ENCODE results near the gene WDR59.
"Not testable (repeated sequence)": the region's sequence is repeated elsewhere in the genome, so short reads cannot be mapped to it uniquely, and the experiment has no call there.

WDR59 gene

DNA sequence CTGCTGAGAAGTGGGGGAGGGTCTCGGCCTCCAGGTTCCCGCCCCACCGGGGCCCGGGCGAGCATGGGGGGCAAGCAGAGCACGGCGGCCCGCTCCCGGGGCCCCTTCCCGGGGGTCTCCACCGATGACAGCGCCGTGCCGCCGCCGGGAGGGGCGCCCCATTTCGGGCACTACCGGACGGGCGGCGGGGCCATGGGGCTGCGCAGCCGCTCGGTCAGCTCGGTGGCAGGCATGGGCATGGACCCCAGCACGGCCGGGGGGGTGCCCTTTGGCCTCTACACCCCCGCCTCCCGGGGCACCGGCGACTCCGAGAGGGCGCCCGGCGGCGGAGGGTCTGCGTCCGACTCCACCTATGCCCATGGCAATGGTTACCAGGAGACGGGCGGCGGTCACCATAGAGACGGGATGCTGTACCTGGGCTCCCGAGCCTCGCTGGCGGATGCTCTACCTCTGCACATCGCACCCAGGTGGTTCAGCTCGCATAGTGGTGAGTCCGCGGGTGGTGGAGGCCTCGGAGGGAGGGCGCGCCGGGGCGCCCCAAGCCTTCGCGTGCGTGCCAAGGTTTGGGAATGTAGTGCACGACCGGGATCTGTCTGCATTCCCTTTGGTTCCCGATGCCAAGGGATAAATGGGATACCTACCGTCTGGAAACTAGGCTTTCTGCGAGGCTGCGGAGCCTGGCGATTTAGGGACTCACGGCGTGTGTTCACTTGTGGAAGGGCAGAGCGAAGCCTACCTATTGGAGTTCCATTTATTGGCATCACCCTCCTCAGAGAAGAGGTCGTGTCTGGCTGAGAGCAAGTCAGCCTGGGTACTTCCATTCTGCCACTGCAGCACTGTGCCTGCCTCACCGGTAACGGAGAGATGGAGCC, 14.9 kb upstream of the WDR59 start:
- peak overlapping the region; percentile 66 for H3K4me3 ChIP-seq (ENCODE audit: insufficient read depth, low read depth, low read length)
- H3K9me3 ChIP-seq (ENCODE audit: control insufficient read depth, low read length), result no peaks in the 10 kb centered on the region
- peaks cover 4% of the 10 kb centered on the region for H3K4me1 ChIP-seq (ENCODE audit: control insufficient read depth, insufficient read depth, low read length)
- H3K27ac ChIP-seq (ENCODE audit: insufficient read depth, low read depth, low read length, poor library complexity, severe bottlenecking), result no peak overlapping the region
- no peaks in the 10 kb centered on the region for H3K36me3 ChIP-seq (ENCODE audit: control insufficient read depth, insufficient read depth, low read length)
- H3K27me3 ChIP-seq (ENCODE audit: control insufficient read depth, insufficient read depth, low read length, poor library complexity, severe bottlenecking), result no peaks in the 10 kb centered on the region
- whole genome bisulfite sequencing, 2 experiments, result 1% methylated on average over 71 of the region's 71 CpGs

GRCh38 chr16:74999219-74999608, 14.3 kb upstream of the WDR59 start:
- no peaks in the 10 kb centered on the region for H3K9me3 ChIP-seq (ENCODE audit: control insufficient read depth, low read length)
- no peak overlapping the region for H3K27ac ChIP-seq (ENCODE audit: insufficient read depth, low read depth, low read length, poor library complexity, severe bottlenecking)
- 0% methylated on average over 43 to 44 of the region's 44 CpGs for WGBS, 2 experiments
- no peaks in the 10 kb centered on the region for H3K36me3 ChIP-seq (ENCODE audit: control insufficient read depth, insufficient read depth, low read length)
- peak overlapping the region; percentile 66 for H3K4me3 ChIP-seq (ENCODE audit: insufficient read depth, low read depth, low read length)
- H3K27me3 ChIP-seq (ENCODE audit: control insufficient read depth, insufficient read depth, low read length, poor library complexity, severe bottlenecking), result no peaks in the 10 kb centered on the region
- peaks cover 4% of the 10 kb centered on the region for H3K4me1 ChIP-seq (ENCODE audit: control insufficient read depth, insufficient read depth, low read length)

DNA sequence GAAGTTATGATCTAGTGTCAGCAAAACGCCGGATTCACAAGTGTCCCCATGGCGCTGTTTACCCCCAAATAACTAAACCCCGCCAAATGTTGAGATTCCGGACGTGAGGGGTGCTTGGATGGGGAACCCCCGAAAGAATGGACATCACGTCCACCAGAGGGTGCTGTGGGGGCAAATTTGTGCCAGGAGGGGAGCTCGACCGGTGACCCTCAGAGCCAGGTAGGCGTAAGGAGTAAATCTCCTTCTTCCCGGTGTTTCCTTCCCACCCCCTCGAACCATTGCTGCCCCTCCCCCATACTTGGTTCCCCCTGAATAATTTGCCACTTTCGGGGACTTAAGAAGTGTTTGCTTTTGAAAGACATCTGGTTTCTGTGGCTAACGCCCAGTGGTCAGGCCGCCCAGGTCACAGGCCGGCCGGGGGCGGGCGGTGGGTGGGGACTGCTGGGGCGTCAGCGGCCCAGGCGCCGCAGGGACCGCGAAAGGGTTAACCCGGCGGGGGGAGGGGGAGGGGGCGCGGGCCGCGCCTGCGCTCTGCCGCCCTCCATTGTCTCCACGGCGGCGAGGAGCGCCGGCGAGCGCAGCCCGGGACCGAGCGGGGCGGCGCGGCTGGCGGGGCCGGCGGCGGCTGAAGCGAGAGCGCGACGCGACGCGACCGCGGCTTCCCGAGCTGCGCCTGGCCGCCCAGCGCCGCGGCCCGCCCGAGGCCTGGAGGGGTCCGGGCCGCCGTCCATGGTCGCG, 13.7 kb upstream of the WDR59 start, which contains the start of gene ZNRF1:
ZNRF1 (plus strand) TSS at position 544 of the 738 bp plus-strand sequence. CDS start 648 bp downstream, outside the sequence.
- peaks cover 4% of the 10 kb centered on the region for H3K4me1 ChIP-seq (ENCODE audit: control insufficient read depth, insufficient read depth, low read length)
- 3% methylated on average over 73 of the region's 73 CpGs for WGBS, 2 experiments
- H3K27ac ChIP-seq (ENCODE audit: insufficient read depth, low read depth, low read length, poor library complexity, severe bottlenecking), result peak within 1 kb of the TSS; percentile 29
- peak within 1 kb of the TSS; percentile 66 for H3K4me3 ChIP-seq (ENCODE audit: insufficient read depth, low read depth, low read length)
- H3K27me3 ChIP-seq (ENCODE audit: control insufficient read depth, insufficient read depth, low read length, poor library complexity, severe bottlenecking), result no peaks in the 10 kb centered on the region
- no peaks in the 10 kb centered on the region for H3K9me3 ChIP-seq (ENCODE audit: control insufficient read depth, low read length)
- no peaks in the 10 kb centered on the region for H3K36me3 ChIP-seq (ENCODE audit: control insufficient read depth, insufficient read depth, low read length)

DNA sequence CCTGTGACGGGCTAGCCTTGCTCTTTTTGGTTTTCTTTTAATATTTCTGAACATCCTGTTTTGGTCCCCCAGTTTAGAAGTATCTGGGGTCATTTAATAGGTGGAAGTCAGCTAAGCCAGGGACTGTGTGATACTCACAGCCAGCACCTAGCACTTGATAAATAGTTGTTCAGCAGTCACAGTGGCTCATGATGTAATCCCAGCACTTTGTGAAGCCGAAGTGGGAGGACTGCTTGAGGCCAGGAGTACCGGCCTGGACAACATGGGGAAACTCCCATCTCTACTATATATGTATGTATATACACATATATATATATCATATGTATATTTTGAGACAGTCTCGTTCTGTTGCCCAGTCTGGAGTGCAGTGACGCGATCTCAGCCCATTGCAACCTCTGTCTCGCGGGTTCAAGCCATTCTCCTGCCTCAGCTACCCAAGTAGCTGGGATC, 12.1 kb upstream of the WDR59 start:
- Histone ChIP-seq H3K4me1 (ENCODE audit: control insufficient read depth, insufficient read depth, low read length) (peaks cover 5% of the 10 kb centered on the region), H3K27ac (ENCODE audit: insufficient read depth, low read depth, low read length, poor library complexity, severe bottlenecking) (no peak overlapping the region), H3K27me3 (ENCODE audit: control insufficient read depth, insufficient read depth, low read length, poor library complexity, severe bottlenecking) (no peaks in the 10 kb centered on the region), H3K9me3 (ENCODE audit: control insufficient read depth, low read length) (no peaks in the 10 kb centered on the region), H3K4me3 (ENCODE audit: insufficient read depth, low read depth, low read length) (no peak overlapping the region), H3K36me3 (ENCODE audit: control insufficient read depth, insufficient read depth, low read length) (no peaks in the 10 kb centered on the region)
- WGBS, 2 experiments, result 91 to 94% methylated on average over 7 to 8 of the region's 8 CpGs

DNA sequence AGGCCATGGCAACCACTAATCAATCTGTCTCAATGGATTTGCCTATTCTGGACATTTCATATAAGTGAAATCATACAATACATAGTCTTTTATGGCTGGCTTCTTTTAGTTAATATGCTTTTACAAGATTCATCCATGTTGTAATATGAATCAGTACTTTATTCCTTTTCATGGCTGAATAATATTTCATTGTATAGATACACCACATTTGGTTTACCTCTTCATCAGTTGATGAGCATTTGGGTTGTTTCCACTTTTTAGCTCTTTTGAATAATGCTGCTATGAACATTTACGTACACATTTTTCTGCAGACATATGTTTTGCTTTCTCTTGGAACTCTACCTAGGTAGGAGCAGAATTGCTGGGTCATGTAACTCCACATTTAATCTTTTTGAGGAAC, 11.1 kb upstream of the WDR59 start:
- H3K27me3 ChIP-seq (ENCODE audit: control insufficient read depth, insufficient read depth, low read length, poor library complexity, severe bottlenecking), result no peaks in the 10 kb centered on the region
- no peak overlapping the region for H3K4me3 ChIP-seq (ENCODE audit: insufficient read depth, low read depth, low read length)
- peaks cover 7% of the 10 kb centered on the region for H3K4me1 ChIP-seq (ENCODE audit: control insufficient read depth, insufficient read depth, low read length)
- WGBS, 2 experiments, result 93 to 100% methylated on average over 1 of the region's 1 CpG
- no peaks in the 10 kb centered on the region for H3K9me3 ChIP-seq (ENCODE audit: control insufficient read depth, low read length)
- H3K36me3 ChIP-seq (ENCODE audit: control insufficient read depth, insufficient read depth, low read length), result no peaks in the 10 kb centered on the region
- no peak overlapping the region for H3K27ac ChIP-seq (ENCODE audit: insufficient read depth, low read depth, low read length, poor library complexity, severe bottlenecking)

- no peak overlapping the region for H3K27ac ChIP-seq (ENCODE audit: insufficient read depth, low read depth, low read length, poor library complexity, severe bottlenecking)
- no peaks in the 10 kb centered on the region for H3K9me3 ChIP-seq (ENCODE audit: control insufficient read depth, low read length)
- peaks cover 7% of the 10 kb centered on the region for H3K4me1 ChIP-seq (ENCODE audit: control insufficient read depth, insufficient read depth, low read length)
- H3K36me3 ChIP-seq (ENCODE audit: control insufficient read depth, insufficient read depth, low read length), result no peaks in the 10 kb centered on the region
- WGBS, 2 experiments, result 77 to 80% methylated on average over 13 of the region's 13 CpGs
- H3K27me3 ChIP-seq (ENCODE audit: control insufficient read depth, insufficient read depth, low read length, poor library complexity, severe bottlenecking), result no peaks in the 10 kb centered on the region
- H3K4me3 ChIP-seq (ENCODE audit: insufficient read depth, low read depth, low read length), result no peak overlapping the region
Measured at GRCh38 chr16:74991593-74992403, 6.9 kb upstream of the WDR59 start.

DNA sequence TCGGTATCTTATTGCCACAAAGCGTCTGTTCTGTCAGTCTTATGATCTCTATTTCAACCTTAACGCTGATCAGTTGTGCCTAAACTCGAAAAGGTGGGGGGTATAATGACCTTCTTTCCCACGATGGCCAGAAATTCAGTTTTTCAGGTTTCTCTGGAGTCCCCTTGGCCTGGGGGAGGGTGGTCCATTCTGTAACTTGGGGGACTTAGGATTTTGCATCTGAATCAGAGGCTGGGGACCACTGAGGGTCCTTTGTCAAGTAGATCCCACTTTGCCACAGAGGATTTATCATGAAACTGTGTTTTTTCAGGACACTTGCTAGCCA, 6.3 kb upstream of the WDR59 start:
- 79 to 83% methylated on average over 5 of the region's 5 CpGs for WGBS, 2 experiments
- no peaks in the 10 kb centered on the region for H3K36me3 ChIP-seq (ENCODE audit: control insufficient read depth, insufficient read depth, low read length)
- no peaks in the 10 kb centered on the region for H3K27me3 ChIP-seq (ENCODE audit: control insufficient read depth, insufficient read depth, low read length, poor library complexity, severe bottlenecking)
- H3K9me3 ChIP-seq (ENCODE audit: control insufficient read depth, low read length), result no peaks in the 10 kb centered on the region
- no peak overlapping the region for H3K27ac ChIP-seq (ENCODE audit: insufficient read depth, low read depth, low read length, poor library complexity, severe bottlenecking)
- peaks cover 7% of the 10 kb centered on the region for H3K4me1 ChIP-seq (ENCODE audit: control insufficient read depth, insufficient read depth, low read length)
- no peak overlapping the region for H3K4me3 ChIP-seq (ENCODE audit: insufficient read depth, low read depth, low read length)

DNA sequence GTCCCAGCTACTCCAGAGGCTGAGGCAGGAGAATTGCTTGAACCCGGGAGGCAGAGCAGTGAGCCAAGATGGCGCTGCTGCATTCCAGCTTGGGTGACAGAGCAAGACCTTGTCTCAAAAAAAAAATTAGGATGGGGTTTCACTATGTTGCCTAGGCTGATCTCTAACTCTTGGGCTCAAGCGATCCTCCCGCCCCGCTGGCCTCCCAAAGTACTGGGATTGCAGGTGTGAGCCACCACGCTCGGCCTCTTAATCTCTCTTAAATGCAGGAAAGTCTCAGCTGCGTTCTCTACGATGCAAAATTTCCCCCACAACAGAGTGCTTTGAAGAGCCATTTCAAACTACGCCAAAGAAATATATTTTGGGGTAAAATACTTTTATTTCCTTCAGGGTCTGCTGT, 5.9 kb upstream of the WDR59 start:
- Histone ChIP-seq H3K9me3 (ENCODE audit: control insufficient read depth, low read length) (no peaks in the 10 kb centered on the region), H3K4me1 (ENCODE audit: control insufficient read depth, insufficient read depth, low read length) (peaks cover 7% of the 10 kb centered on the region), H3K36me3 (ENCODE audit: control insufficient read depth, insufficient read depth, low read length) (no peaks in the 10 kb centered on the region), H3K4me3 (ENCODE audit: insufficient read depth, low read depth, low read length) (no peak overlapping the region), H3K27ac (ENCODE audit: insufficient read depth, low read depth, low read length, poor library complexity, severe bottlenecking) (no peak overlapping the region), H3K27me3 (ENCODE audit: control insufficient read depth, insufficient read depth, low read length, poor library complexity, severe bottlenecking) (no peaks in the 10 kb centered on the region)
- WGBS, 2 experiments, result 92 to 93% methylated on average over 10 of the region's 10 CpGs

DNA sequence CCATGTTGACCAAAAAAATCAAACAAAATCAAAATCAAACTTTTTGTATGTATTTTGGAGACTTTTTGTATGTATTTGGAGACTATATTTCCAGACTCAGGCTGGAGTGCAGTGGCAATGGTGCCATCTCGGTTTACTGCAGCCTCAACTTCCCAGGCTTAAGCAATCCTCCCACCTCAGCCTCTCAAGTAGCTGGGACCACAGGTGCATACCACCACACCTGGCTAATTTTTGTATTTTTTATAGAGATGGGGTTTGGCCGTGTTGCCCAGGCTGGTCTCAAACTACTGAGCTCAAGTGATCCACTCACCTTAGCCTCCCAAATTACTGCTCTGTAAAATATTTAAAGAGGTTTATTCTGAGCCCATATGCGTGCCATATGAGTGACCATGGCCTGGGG, 4.9 kb upstream of the WDR59 start:
- H3K9me3 ChIP-seq (ENCODE audit: control insufficient read depth, low read length); H3K4me3 ChIP-seq (ENCODE audit: insufficient read depth, low read depth, low read length); H3K4me1 ChIP-seq (ENCODE audit: control insufficient read depth, insufficient read depth, low read length); H3K27ac ChIP-seq (ENCODE audit: insufficient read depth, low read depth, low read length, poor library complexity, severe bottlenecking); H3K36me3 ChIP-seq (ENCODE audit: control insufficient read depth, insufficient read depth, low read length); H3K27me3 ChIP-seq (ENCODE audit: control insufficient read depth, insufficient read depth, low read length, poor library complexity, severe bottlenecking): not testable (repeated sequence)
- 87 to 96% methylated on average over 3 of the region's 3 CpGs for WGBS, 2 experiments

Measured in ectodermal cell (in vitro differentiated cells).